Fibroblast of skin of scalp (primary cell): Measurements from ENCODE around the gene AAK1.
"Not testable (repeated sequence)": the region's sequence is repeated elsewhere in the genome, so short reads cannot be mapped to it uniquely, and the experiment has no call there.

Source experiments
- DNase-seq: peaks from one replicate; pipeline ENCODE4 v3.0.0-alpha.2; 2013

Gene AAK1

DNA sequence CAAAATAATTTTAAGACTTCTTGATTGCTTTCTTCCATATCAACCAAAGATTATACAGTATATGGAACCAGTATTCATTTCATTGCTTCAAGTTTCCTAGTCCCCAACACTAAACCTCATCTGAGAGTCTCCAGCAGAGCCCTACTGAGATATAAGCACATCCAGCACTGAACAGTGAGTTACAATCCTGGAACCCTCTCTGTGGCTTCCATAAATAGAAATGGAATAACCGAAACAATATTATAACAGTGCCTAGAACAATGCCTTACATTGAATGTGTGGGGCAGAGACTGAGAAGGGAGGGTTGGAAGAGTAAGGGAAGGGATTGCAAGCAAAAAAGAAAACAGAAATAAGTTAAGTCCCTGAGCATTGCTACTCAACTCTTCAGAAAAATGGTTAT, 18.9 kb downstream of the AAK1 start:
- DNase-seq: no peak

DNA sequence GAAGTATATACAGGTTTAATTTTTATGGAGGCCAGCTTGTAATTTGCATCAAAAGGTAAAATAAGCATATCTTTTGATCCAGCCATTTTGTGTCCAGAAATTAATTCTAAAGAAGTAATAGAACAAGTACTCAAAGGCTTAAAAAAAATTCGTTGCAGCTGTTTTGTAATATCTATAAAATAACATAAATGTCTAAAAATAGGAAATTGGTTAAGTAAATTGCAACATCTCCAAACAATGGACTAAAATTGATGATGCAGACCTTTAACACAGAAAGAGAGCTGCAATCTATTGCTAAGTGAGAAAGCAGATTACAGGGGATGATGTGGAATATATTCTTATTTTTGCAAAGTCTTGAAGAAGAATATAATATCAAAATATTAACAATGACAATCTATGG, 19.4 kb downstream of the AAK1 start:
- no peak for DNase-seq

DNA sequence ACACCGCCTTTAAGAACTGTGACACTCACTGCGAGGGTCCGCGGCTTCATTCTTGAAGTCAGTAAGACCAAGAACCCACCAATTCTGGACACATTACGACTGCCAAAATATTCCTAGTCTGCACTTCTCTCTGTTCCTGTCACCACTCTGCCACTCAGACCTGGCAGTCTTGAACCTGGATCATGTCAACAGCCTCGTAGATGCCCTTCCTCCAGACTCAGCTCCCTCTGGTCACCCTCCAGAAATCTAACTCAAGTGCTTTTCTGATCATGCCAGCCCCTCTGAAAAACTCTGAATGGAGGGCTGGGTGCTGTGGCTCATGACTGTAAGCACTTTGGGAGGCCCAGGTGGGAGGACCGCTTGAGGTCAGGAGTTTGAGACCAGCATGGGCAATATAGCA, 20.3 kb downstream of the AAK1 start:
- no peak for DNase-seq

DNA sequence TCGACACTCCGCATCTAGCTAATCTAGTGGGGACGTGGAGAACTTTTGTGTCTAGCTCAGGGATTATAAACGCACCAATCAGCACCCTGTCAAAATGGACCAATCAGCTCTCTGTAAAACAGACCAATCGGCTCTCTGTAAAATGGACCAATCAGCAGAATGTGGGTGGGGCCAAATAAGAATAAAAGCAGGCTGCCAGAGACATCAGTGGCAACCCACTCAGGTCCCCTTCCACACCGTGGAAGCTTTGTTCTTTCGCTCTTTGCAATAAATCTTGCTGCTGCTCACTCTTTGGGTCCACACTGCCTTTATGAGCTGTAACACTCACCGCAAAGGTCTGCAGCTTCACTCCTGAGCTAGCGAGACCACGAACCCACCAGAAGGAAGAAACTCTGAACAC, 20.7 kb downstream of the AAK1 start:
- not testable (repeated sequence) for DNase-seq

DNA sequence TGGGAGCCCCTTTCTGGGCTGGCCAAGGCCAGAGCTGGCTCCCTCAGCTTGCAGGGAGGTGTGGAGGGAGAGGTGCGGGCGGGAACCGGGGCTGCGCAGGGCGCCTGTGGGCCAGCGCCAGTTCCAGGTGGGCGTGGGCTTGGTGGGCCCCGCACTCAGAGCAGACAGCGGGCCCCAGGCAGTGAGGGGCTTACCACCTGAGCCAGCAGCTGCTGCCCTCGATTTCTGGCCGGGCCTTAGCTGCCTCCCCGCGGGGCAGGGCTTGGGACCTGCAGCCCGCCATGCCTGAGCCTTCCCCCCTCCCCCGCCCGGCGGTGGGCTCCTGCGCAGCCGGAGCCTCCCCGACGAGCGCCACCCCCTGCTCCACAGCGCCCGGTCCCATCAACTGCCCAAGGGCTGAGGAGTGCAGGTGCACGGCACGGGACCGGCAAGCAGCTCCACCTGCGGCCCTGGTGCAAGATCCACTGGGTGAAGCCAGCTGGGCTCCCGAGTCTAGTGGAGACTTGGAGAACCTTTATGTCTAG, 21.5 kb downstream of the AAK1 start:
- not testable (repeated sequence) for DNase-seq

DNA sequence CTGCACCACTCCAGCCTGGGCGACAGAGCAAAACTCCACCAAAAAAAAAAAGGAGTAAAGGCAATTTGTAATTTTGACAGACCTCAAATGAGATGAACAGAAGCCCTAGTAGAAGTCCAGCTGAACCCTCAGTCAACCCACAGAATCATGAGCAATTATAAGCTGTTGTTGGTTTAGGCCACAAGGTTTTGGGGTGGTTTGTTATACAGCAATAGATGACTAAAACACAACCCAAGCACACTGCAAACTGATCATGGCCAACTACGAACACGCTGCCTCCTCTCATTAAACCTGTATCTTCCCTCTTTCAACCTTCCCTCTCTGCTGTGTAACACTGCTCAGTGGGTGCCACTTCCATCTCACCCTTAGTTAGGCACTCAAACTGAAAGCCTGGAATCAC, 22.1 kb downstream of the AAK1 start:
- DNase-seq: no peak

DNA sequence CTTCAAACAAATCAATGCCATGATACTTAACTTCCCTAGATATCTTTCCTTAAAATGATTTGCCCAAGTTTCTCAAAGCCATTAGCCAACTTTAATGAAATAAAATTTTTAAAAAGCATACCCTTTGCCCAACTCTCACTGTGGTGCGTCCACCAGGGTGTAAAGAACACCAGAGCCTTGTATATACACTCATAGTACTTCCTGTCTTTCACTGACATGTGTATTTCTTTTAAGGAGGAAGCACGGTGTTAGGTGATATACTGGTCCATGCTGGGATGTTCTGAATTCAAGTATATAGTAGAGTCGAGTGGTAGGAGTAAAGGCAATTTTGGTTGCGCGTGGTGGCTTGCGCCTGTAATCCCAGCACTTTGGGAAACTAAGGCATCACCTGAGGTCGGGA, 22.7 kb downstream of the AAK1 start:
- DNase-seq: no peak

DNA sequence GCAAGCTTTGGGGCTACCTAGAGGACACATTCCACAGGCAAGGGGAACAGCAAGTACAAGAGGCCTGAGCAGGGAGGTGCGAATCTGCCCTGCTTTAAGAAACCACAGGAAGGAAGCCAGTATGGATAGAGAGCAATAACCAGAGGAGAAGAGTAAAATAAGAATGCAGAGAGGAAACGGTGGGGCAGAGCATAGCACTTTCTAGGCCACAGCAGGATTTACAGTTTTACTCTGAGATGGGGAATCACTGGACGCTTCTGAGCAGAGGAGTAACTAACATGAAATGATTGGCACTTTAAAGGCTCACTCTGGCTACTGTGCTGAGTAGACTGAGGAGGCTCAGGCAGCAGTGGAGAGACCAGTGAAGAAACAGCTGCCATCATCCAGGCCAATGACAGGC, 23.8 kb downstream of the AAK1 start:
- no peak for DNase-seq

DNA sequence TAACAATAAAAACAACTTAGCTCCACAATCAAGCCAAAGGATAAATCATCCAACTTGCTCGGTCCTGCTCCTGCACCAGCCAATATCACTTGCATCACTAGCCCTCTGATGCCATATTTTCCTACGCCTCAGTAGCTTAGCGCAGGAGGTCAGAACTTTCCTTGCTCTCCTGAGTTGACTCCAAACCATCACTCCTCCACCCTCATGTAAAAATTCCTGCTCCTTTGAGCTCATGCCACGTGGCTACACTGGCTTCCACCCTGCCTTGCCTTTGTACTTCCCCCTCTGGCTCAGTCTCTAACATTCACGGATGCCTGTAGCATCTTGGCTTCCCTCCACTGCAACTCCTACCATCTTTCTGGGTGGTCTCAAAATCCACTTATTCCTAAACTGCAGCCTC, 25.2 kb downstream of the AAK1 start:
- DNase-seq: no peak

DNA sequence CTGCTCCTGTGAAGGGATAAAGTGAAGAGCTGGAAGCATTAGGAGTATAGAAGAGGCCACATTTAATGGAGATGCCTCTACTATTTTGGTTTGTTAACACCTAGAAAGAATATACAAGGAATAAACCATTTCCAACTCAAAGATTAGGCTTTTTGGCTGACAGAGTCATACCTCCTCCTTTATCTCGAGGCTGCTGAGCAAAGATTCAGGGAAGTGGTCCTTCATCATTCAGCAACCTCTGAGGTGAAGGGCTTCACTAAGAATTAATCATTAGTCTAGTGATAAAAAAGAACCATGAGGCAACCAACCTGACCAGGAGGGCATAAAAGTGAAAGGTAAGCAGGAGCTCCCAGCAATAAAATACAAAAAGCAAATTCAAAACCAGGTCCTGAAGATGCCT, 25.8 kb downstream of the AAK1 start:
- DNase-seq: no peak

DNA sequence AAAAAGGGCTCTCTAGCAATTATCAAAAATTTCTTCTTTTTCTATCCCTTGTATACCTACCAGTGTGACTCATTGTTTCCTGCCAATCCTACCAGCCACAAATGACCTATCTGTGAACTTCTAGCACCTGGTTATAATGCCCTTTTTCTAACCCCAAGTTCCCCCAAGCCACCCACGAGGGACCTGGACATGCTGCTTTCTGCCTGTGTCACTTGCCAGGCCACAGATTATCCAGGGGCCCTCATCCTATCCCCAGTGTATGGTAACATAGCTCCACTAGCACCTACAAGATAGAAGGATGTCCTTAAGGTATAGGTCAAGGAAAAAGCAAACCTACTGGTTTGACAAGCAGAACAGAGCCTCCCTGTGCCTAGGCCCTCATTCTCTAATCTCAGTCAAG, 26.8 kb downstream of the AAK1 start:
- no peak for DNase-seq

DNA sequence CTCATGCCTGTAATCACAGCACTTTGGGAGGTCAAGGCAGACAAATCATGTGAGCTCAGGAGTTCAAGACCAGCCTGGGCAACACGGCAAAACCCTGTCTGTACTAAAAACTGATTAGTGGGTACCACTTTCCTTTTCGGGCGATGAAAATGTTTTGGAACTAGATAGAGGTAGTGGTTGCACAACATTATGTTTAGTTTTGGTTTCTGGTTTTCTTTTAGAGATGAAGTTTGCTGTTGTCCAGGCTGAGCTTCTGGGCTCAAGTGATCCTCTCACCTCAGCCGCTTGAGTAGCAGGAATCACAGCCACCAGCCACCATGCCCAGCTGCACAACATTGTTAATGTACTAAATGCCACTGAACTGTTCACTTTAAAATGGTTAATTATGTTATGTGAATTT, 27.6 kb downstream of the AAK1 start:
- no peak for DNase-seq

DNA sequence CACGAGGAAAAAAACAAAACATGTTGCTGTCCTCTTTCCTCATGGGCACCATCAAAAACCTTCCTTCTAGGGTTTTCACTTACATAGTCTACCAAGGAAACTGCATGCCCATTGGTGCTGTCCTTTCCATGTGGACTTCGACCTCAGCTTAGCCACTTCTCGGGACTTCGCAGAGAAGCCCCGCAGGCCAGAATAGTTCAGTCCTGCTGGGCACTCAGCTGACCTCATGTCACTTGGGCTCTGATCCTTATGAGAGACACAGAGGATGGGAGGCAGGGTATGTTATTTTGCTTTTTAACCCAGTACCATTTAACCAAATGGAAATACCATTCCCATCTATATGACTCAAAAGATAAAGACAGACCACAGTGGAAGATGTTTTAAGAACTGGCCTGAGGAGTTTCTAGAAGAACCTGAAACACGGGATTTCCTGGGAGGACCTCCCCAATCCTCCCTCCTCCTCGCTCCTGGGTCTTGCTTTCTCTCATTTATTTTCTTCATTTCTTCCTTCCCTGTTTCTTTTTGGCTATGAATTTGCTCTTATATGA, 28.4 kb downstream of the AAK1 start:
- DNase-seq: peak; percentile 27

DNA sequence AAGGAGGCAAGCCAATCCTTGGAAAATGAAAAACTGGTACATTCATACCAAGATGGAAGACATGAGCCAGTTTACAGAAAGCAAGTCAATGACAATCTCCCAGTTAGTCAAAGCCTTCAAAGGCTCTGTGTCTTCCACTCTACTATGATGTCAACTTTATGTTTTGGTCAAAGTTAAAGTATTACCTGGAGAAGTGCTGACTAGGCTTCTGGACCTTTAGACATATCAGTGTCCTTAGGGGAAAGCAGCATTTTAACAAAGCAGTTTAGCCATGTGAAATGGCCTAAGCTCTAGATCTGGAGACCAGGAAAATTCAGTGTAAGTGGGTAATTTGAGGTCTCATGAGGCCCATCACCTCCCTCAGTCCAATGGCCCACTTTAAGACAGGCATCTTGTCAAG, 30.8 kb downstream of the AAK1 start:
- DNase-seq: no peak

DNA sequence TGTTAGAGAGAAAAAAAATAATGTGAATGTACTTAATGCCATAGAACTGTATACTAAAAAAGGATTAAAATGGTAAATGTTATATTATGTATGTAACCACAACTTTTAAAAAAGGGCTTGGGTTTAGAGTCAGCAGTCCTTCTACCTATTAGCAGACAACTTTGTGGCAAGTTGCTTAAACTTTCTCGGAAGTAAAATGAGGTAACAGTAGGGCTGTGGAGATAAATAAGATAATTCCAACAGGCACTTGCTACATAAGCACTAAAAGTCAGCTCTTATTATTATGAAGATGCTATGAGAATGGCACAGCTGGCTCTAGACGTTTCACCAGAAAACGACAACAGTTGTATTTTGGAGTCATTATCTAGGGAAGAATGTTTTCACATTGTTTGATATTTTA, 31.3 kb downstream of the AAK1 start:
- no peak for DNase-seq

DNA sequence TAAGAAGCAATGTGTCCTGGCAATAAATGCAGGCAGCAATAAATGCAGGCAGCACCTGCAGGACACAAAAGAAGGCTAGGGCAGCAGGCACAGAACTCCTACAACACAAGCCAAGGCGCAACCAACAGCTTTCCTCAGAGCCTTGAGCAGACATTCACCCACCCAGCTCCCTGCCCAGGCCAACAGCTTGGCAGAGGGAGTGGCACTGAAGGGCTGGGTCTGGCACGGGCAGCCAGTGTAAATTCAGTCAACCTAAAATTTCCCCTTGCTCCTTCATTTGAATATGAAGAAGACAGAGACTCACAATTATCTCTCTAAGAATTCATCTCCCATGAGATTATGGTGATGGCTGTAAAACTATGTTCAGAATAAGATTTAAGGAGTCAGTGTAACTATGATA, 35.4 kb downstream of the AAK1 start:
- no peak for DNase-seq

DNA sequence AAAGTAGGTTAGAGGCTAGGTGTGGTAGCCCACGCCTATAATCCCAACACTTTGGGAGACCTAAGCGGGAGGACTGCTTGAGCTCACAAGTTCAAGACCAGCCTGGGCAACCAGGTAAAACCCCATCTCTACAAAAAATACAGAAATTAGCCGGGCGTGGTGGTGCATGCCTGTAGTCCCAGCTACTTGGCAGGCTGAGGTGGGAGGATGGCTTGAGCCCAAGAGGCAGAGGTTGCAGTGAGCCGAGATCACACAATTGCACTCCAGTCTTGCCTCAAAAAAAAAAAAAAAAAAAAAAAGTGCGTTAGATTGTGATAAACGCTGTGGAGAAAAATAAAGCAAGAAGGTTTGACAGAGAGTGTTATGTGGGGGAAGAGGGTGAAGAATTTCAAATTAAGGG, 36.8 kb downstream of the AAK1 start:
- DNase-seq: not testable (repeated sequence)

DNA sequence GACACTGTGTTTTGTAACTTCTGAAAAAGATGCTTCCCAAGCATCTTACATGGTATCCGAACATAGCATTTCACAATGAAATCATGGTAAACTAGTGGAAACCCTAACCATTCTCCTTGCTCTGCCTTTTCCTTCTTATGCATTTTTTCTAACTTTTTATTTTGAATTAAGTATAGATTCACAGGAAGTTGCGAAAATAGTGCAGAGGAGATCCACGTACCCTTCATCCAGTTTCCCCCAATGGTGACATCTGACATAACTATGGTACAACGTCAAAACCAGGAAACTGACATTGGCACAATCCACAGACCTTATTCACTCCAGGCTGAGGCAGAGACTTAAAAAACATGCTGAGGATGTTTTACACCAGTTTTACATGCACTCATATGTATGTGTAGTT, 38.3 kb downstream of the AAK1 start:
- no peak for DNase-seq

DNA sequence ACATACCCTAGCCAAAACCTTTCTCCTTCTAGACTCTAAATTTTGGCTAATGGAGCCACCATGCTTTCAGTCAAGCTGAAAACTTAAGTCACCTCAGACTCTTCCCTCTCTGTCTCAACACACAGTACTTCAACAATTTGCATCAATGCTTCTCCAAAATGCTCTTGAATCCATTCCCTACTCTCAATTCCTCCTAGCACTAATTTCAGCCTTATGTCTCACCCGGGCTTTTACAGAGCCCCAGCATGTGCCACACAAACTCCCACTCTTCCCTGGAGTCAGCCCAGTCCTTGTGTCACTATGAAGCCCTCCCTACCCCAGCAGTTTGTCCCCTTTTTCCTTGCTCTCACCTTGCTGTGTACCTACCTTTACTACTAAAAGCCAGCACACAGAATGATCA, 38.7 kb downstream of the AAK1 start:
- no peak for DNase-seq

DNA sequence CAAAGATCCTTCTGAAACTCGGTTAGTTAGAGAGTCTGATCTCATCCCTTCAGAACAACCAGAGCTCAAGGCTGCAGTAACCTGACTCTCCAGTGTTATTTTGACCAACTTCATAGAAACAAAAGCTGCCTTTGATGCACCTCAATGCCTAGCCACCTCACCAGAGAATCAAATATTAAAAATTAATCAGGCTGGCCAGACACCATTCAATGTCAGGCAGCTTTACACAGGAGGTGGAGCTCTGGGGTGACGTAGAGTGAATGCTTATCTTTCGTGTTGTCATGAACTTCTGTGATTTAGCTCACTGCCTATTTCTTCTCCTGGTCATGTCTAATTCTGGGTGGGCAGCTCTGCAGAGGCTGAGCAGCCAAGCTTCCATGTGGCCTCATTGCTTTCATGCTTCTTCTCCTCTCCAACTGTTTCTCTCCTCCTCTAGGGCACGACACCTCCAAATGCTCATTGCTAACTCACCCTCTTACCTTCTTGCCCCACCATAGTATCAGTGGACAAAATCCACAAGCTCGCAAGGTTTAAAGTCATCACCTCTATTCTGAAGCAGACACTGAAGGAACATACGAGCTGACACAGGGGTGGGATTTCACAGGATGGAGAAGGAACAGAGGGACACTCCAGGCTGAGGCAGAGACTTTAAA, 39.4 kb downstream of the AAK1 start:
- no peak for DNase-seq

DNA sequence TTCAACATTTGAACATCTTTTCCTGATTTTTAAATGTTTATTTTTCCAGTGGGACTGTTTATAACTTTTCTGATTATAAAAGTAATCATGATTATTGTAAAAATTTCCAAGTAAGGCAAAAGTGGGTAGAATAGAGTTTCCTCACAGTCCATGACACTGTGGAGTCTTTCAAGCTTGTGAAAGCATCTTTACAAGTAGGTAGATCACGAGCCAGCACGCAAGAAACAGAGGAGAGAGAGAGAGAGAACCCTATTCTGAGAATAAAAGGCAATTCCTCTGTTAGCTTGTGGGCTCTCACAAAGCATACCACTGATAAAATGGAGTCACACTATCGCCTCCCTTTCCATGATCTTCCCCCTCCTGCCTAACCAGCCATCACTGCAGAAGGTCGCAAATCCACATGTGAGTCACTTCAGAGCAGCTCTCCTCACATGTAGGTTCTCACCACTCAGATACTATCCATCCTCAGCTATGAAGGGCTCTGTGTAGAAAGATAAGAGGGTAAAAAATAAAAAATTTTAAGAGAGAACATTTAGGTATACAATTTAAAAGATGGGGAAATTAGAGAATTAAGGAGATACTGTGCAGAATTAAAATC, 40.3 kb downstream of the AAK1 start:
- DNase-seq: no peak

DNA sequence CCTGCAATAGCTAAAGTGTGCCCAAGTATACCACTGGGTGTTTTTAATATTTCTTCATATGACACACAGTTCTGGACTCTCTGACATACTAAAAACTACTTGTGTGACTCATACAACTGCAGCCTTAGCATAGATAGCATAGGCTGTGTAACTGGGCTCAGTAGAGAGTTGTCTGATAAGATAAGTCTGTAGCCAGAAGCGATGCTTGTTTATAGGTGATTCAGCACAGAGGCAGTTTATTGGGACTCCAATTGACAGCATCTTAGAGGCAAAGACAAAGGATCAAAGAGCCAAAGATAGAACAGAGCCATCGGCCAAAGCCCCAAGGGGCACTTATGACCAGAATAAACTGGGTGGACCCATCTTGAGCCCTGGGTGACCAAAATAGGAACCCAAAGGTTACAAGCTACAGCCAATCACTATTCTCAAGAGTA, 42.3 kb downstream of the AAK1 start:
- DNase-seq: peak; percentile 78

DNA sequence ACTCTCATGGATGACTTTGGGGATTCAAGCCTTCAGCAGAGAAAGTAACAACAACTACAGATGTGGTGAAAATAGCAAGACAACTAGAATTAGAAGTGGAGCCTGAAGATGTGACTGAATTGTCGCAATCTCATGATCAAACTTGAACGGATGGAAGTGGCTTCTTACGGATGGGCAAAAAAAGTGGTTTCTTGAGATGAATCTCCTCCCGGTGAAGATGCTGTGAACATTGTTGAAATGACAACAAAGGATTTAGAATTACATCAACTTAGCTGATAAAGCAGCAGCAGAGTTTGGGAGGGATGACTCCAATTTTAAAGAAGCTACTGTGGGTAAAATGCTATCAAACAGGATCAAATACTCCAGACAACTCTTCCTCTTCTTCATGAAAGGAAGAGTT, 43.1 kb downstream of the AAK1 start:
- DNase-seq: no peak

DNA sequence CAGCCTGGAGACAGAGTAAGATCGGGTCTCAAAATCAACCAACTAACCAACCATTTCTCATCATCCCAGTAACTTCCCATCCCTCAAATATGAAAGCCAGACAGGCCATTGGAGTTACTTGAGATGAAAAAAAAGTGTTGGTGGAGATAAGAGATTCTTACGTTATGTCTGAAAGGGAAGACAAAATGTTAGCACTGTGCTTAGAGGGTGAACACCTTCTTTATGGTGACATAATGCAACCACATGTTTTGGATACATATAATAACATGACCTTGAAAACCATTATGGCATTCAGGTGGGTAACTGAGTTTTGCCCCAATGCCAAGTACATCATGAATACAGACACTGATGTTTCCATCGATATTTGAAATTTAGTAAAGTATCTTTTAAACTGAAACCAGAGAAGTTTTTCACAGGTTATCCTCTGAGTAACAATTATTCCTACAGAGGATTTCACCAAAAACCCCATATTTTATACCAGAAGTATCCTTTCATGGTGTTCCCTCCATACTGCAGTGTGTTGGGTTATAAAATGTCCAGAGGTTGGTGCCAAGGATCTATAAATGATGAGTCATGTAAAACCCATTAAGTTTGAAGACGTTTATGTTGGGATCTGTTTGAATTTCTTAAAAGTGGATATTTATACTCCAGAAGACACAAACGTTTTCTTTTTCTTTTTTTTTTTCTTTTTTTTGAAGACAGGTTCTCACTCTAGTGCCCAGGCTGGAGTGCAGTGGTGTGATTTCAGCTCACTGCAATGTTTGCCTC, 45.5 kb downstream of the AAK1 start:
- no peak for DNase-seq
